ENCODE data around the gene MAD1L1.

Gene MAD1L1

GRCh38 chr7:2084781-2085505 is 147.8 kb downstream of the MAD1L1 start:
- no peak for DNase-seq (ENCODE audit: low spot score)

DNA sequence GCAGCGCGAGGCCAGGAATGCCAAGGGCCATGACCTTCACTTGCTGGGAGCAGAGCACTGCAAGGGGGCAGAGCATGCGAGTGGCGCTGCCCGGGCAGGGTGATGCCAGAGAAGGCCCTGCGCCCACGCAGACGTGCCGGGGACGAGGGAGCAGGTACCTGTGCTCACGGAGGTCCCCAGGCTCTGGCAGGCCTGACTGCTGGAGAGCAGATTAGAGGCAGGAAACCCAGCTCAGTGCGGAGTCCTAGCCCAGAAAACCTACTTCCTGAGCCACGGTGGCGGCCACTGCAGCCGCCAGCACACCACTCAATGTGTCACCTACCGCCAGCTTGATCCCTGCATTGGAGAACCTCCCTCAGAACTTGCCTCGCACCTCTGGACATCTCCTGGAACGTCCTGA is 148.4 kb downstream of the MAD1L1 start:
- no peak for DNase-seq (ENCODE audit: low spot score)

DNA sequence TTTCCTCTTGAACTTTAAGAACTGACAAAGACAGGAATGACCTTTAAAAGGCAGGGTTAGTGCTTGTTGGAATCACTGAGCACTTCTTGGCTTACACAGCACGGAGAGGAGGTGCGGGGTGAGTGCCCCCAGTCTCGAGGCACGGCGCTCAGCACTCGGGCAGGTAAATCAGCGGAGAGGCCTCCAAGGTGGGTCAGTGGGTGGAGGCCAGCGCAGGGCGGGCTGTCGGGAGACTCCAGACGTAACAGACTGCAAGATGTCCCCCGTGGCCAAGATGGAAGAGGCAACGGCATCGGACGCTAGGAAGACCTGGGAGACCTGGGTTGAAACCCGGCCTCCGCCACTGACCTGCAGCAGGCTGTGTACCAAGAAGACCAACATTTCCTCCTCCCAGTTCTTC is 149.4 kb downstream of the MAD1L1 start:
- DNase-seq (ENCODE audit: low spot score): no peak

DNA sequence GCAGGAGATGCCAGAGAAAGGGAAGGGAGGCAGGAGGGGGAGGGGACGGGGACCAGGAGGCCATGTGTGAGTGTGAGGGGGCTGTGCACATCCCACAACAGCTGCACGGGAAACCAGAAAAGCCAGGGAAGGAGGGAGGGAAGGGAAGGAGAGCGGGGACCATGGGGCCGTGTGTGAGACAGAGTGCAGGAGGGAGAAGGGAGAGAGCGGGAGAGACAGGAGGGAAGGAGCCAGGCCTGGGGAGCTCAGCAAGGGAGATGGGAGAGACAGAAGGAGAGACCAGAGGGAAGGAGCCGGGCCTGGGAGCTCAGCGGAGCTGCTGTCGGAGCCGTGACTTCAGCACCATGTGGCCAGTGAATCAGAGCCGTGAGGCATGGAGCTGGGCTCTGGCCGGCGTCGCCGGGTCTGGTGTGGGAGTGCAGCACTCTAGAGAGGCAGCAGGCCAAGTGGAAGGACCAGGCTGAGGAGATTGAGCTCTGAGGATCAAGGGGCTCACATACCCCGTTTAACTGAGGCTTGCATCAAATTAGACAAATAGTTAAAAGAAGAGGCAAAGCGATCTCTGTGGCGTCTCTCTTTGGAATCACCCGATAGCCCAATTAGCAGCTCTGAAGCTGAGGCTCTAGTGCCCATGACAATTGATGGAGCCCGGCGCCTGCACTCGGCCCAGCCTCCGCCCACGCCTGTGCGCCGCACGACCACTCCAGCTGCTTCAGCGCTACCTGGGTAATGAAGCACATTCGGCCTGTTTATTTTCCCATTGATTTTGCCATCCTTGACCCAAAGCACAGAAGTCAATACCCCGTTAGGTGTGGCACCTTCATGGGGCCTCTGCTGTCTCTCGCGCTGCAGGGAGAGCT is 150.4 kb downstream of the MAD1L1 start:
- peak; percentile 98 for DNase-seq (ENCODE audit: low spot score)

GRCh38 chr7:2081526-2082135 is 151.1 kb downstream of the MAD1L1 start:
- DNase-seq (ENCODE audit: low spot score): no peak

DNA sequence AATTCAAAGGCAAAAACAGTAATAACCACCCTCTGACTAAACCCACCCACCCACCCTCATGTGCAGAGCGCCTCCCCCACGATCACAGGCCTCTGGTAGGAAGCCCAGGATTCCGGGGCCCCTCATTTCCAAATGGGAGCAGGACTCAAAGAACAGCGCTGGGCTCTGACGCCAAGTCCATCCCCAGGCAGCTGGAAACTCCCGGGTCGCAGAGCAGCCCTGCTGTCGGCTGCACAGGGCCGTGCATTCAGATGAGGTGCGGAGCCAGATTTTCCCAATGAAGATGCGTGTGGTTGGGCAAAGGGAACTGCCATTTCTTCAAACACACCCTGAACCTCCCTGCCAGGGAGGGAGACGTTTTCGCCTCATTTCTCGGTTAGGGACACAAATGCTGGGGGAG is 152.3 kb downstream of the MAD1L1 start:
- DNase-seq (ENCODE audit: low spot score): no peak

DNA sequence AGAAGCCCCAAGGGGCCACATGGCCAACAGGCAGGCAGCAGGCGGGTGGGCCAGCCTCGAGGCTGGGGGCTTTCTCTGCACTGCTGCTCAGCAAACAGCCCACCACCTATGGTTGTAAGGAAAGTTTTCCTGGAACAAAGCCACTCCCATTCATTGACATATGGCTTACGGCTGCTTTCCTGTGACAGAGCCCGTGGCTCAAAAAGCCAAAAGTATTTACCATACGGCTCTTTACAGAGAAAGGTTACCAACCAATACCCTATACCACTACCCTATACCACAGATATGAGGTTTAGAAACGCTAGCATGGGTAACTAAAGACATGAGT is 152.7 kb downstream of the MAD1L1 start:
- DNase-seq (ENCODE audit: low spot score): no peak

- DNase-seq (ENCODE audit: low spot score): no peak
These were observed 153.2 kb downstream of the MAD1L1 start for GRCh38 chr7:2079332-2080059.

DNA sequence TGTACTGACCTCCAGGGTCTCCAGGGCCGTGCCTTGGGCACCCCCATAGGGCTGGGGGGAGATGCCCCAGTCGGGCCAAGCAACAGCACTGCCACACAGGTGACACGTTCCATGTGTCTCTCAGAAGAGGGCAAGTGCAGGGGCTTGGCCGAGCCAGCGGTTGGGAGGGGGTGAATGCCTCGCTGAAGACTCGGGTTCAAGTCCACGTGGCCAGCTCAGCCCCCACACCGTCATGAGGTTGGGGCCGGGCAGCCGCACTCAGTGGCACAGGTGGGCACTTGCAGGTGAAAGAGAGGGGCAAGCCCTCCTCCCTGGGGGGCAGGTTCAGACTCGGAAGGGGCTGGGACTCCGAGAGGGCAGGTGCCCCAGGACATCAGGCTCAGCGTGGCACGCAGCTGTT is 153.8 kb downstream of the MAD1L1 start:
- no peak for DNase-seq (ENCODE audit: low spot score)

- DNase-seq (ENCODE audit: low spot score): no peak
These were observed 156.1 kb downstream of the MAD1L1 start for GRCh38 chr7:2076649-2077064.

GRCh38 chr7:2075811-2076210 is 156.9 kb downstream of the MAD1L1 start:
- DNase-seq (ENCODE audit: low spot score): no peak

GRCh38 chr7:2074691-2075090 is 158.1 kb downstream of the MAD1L1 start:
- no peak for DNase-seq (ENCODE audit: low spot score)

DNA sequence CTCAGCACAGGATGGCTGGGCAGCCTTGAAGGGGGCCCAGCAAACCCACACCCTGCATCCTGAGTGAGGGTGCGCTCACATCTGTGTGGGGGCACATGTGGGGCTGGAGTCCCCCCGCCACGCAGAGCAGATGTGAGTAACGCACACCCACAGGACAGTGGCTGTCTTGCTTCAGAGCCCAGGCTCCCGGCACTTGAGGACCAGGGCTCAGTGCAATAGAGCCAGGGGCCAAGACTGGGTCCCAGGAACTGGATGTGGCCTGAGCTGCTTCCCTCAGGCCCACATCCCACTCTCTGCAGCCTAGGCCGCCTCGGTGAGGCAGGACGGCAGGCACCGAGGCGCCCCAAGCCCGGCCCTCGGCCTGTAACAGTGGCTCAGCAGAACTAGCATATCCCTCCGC is 159.9 kb downstream of the MAD1L1 start:
- no peak for DNase-seq (ENCODE audit: low spot score)

- no peak for DNase-seq (ENCODE audit: low spot score)
These were observed 160.7 kb downstream of the MAD1L1 start for GRCh38 chr7:2072042-2072441.

DNA sequence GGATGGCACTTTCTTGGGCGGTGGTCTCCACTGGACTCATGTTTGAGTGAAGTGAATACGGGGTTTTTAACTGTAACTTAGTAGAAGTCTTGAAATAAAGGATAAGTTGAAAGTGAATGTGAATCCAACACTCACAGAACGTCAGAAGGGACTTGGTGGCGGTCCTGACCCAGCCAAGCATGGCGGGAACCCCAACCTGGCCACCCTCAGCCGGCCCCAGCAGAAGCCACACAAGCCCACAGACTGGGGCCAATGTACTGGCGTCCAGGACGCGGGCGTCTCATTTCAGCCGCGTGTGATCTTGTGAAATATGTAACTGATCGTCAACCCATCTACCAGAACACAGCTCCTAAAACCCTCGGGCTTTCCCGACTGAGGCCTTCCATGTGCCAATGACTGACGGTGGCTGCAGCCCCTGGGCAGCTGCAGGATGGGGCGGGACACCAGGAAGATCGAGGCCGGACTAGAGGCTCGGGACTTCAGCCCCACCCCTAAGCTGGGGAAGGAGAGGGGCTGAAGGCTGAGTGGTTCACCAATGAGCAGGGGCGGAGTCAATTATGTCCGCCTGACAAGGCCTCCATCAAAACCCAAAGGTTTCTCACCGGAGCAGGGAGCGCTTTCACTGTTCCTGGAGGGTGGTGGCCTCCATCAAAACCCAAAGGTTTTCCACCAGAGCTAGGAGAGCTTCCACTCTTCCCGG is 161.5 kb downstream of the MAD1L1 start:
- no peak for DNase-seq (ENCODE audit: low spot score)

GRCh38 chr7:2070151-2070763 is 162.5 kb downstream of the MAD1L1 start:
- DNase-seq (ENCODE audit: low spot score): peak; percentile 57

GRCh38 chr7:2069472-2069860 is 163.3 kb downstream of the MAD1L1 start:
- peak; percentile 60 for DNase-seq (ENCODE audit: low spot score)

DNA sequence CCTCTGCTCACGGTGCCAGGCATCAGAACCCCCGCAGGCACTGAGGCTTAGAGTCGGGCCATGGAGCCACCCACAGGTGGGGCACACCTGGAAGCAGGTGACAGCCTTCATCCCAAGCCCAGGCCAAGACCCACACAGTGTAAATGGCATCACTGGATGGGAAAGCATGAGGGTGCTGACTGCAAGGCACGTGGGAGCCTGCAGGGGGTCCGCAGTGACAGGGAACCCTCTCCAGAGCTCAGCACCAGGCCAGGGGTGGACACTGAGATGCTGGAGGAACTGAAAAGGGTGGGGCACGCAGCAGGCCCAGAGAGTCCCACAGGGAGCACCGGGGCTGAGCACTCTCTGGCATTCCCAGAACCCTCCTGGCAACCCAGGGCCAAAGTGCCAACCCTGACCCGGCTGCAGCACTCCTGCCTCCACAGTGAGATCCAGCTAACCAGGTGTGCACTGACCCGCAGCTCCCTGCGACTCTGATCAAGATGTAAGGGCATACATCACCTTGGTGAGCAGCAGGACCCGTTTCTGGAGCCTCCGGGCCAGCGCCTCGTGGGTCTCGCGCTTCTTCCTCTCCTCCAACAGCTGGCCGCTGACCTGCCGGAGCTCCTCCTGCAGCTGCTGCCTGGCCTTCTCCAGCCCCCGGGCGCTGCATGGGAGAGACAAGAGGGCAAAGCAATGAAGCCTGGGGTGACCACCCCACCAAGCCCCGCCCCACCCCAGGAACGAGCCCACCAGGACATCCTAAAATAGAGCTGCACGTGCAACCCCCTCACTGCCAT is 163.9 kb downstream of the MAD1L1 start:
- DNase-seq (ENCODE audit: low spot score): no peak

- no peak for DNase-seq (ENCODE audit: low spot score)
These were observed 166.4 kb downstream of the MAD1L1 start for GRCh38 chr7:2066251-2066919.

GRCh38 chr7:2065528-2065927 is 167.2 kb downstream of the MAD1L1 start:
- DNase-seq (ENCODE audit: low spot score): no peak
